Inferior parietal cortex (tissue), 1 donor: ENCODE results near the gene KRT9.
"Not testable (repeated sequence)": the region's sequence is repeated elsewhere in the genome, so short reads cannot be mapped to it uniquely, and the experiment has no call there.

Source experiments
- DNase-seq: peaks from one replicate; pipeline ENCODE4 v3.0.0-alpha.2; 2016; ENCODE audit errors: extremely low spot score

KRT9 gene

GRCh38 chr17:41571561-41572434 lies at the start of gene KRT9:
TSS of gene KRT9 (minus strand) at chr17:41572059. CDS start at chr17:41571992, 67 bp downstream.
- DNase-seq, result no peak

- DNase-seq, result not testable (repeated sequence)
Measured at GRCh38 chr17:41621435-41621817, 49.6 kb upstream of the KRT9 start.

GRCh38 chr17:41620583-41621434 lies 49.0 kb upstream of the KRT9 start:
- no peak for DNase-seq

GRCh38 chr17:41619927-41620582 lies 48.2 kb upstream of the KRT9 start:
- DNase-seq, result not testable (repeated sequence)

GRCh38 chr17:41619036-41619926 lies 47.4 kb upstream of the KRT9 start:
- no peak for DNase-seq

GRCh38 chr17:41618341-41619035 lies 46.6 kb upstream of the KRT9 start:
- no peak for DNase-seq

- DNase-seq, result no peak
Measured at GRCh38 chr17:41617698-41618097, 45.8 kb upstream of the KRT9 start.

GRCh38 chr17:41617136-41617535 lies 45.3 kb upstream of the KRT9 start:
- DNase-seq, result no peak

GRCh38 chr17:41616486-41616885 lies 44.6 kb upstream of the KRT9 start:
- DNase-seq, result not testable (repeated sequence)

- no peak for DNase-seq
Measured at GRCh38 chr17:41615454-41615853, 43.6 kb upstream of the KRT9 start.

GRCh38 chr17:41614767-41615166 lies 42.9 kb upstream of the KRT9 start:
- not testable (repeated sequence) for DNase-seq

- DNase-seq, result no peak
Measured at GRCh38 chr17:41614098-41614497, 42.2 kb upstream of the KRT9 start.

GRCh38 chr17:41613277-41614082 lies 41.6 kb upstream of the KRT9 start:
- no peak for DNase-seq

- not testable (repeated sequence) for DNase-seq
Measured at GRCh38 chr17:41612376-41613160, 40.7 kb upstream of the KRT9 start, which contains the start of gene KRT16. TSS of gene KRT16 (minus strand) at chr17:41612767. CDS start at chr17:41612688, 79 bp downstream.

- DNase-seq, result no peak
Measured at GRCh38 chr17:41610965-41611640, 39.2 kb upstream of the KRT9 start.

GRCh38 chr17:41610061-41610517 lies 38.2 kb upstream of the KRT9 start:
- not testable (repeated sequence) for DNase-seq

- not testable (repeated sequence) for DNase-seq
Measured at GRCh38 chr17:41606930-41607329, 35.1 kb upstream of the KRT9 start.

GRCh38 chr17:41602524-41602923 lies 30.7 kb upstream of the KRT9 start:
- no peak for DNase-seq
